ENCODE data around the gene CDC25C.

GRCh38 chr5:138287246-138287645 lies 44.4 kb downstream of the CDC25C start:
- TF ChIP-seq CTCF (conservative IDR thresholded peaks at IDR 0.05; ENCODE audit: low read depth, low read length) (no peak), EZH2 (IDR thresholded peaks at IDR 0.05; ENCODE audit: low read length, unreplicated experiment) (no peak)

Data from PC-3 (cell line).